Posterior cingulate gyrus (tissue), 11 donors: ENCODE results near the gene ZNF580.

Experiments
- DNase-seq, 10 donors: peaks; one replicate each; pipeline versions ENCODE4 v3.0.0 to v3.0.0-alpha.2; 2020 to 2021; ENCODE audit warnings: mixed read lengths in 3 of 10
- intact Hi-C: fragments of 100-400 bp; cut with DNase I; formaldehyde crosslinking; loops from one replicate; pipeline ENCODE4 v1.15.1; 2023

The ZNF580 gene

DNA sequence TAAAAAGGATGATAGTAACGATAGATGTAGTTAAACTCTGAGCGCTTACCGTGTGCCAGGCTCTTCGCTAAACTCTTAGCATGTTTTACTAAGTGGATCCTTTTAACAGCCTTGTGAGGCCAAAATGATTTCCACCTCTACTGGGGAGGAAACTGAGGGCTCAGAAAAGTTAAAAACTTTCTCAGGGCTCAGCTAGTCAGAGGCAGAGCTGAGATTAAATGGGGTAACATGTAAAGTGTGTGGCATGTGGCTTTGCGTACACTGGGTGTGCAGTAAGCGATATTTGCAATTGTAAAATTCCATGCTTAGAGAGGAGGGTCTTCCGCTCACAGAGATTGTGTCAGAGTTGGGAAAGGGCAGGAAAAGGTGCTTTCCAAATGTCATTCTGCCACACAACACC, 15.8 kb downstream of the ZNF580 start:
- DNase-seq, result no peak
- intact Hi-C loops, result no loop called here

DNA sequence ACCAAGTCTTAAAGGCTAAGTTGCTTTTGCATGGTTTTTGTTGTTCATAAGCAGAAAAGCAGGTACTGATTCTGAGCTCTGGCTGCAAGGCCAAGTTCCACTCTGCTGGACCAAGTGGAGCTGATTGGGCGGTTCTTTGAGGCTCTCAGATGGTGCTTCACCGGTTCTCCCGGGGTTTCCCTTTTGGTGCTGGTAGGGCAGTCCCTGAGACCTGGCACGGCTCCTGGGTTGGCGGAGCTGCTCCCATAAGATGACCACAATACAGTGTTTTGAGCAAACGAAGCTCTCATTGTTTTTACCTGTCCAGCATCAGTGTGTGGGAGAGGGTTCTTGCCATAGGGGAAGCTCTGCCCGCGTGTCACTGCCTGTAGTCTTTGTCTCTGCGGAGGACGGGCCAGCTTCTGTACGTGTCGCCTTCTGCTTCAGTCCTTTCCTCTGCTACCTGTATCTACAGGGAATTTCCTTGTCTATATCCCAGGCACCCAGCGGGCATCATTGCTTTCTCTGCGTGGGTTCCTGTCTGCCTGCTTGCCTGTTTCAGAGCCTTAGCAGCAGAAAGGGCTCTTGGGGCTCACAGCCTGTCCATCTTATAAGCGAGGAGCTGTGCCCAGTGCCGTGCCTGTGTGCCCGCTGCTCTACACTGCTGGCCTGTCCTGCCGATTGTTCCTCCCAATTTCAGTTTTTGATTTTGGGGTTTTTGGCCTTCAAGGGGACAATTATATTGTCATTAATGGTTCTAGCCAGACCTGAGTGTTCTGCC, 16.4 kb downstream of the ZNF580 start:
- peak in 1 of 10 donors; percentile 61 for DNase-seq
- intact Hi-C loops, result no loop called here

DNA sequence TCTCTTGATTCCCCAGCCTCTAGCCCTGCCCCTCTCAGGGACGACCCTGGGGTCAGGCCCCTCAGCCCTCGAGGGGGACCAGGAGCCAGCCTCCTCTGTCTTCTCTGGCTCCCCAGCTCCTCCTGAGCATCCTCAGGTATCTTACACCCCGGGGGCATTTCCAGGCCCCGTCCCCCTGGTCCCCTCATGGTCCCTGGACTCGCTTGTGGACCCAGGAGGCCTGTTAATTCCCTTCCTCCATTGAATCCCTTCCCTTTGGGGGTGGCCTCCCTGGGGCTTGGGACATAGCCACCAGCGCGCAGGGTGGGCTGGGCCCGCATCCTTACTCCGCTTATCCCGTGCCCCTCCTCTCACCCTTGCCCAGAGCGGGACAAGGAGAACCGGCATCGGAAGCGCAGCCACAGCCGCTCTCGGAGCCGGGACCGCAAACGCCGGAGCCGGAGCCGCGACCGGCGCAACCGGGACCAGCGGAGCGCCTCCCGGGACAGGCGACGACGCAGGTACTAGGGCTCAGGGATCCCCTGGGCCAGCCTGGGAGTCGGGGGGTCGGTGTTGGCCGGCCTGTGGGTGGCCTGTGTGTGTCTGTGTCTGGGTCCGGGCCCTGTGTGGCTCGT, 18.2 kb downstream of the ZNF580 start:
- DNase-seq, result no peak
- intact Hi-C loops, result no loop called here

DNA sequence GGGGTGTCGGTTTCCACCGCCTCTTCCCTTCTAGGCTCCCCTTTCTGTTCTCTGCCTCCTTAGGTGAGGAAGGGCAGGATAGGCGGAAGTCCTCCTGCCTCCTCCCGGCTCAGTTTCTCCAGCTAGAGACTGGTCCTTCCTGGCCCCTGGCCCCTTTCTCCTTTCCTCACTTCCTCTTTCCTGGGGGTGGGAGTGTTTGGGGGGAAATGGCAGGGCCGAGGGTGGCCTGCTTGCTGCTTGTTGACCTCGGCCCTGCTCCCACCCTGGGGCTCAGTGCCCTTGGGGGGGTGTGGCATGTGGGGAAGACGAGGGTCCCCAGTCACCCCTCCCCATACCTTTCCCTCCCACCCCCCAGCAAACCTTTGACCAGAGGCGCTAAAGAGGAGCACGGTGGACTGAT, 19.0 kb downstream of the ZNF580 start:
- DNase-seq, result no peak
- intact Hi-C loops, result no loop called here

DNA sequence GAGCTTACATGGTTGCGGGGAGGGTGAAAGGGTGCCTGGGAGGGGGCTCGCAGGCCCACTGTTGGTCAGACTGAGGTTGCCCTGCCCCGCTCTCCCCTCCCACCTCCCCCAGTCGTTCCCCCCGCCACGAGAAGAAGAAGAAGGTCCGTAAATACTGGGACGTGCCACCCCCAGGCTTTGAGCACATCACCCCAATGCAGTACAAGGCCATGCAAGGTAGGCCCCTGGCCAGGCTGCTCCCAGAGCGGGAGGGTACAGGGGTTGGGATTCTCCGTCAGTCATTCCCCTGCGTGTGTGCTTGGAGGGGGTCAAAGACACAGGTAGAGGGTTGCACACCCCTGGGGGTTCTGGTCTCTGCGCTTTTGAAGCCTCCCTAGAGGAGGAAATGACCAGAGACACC, 19.6 kb downstream of the ZNF580 start:
- intact Hi-C loops, result no loop called here
- no peak for DNase-seq

DNA sequence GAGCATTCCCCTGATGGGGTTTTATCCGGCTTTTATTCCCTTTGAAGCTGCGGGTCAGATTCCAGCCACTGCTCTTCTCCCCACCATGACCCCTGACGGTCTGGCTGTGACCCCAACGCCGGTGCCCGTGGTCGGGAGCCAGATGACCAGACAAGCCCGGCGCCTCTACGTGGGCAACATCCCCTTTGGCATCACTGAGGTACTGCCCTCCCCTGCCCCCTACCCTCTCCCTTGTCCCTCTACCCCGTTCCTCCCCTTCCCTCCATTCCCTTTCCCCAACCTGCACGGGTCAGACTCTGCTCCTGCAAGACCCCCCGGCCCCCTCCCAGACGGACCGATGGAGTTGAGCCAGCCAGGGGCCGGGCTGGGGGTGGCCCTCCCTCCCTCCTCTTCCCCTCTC, 20.2 kb downstream of the ZNF580 start:
- no peak for DNase-seq
- intact Hi-C loops, result no loop called here

DNA sequence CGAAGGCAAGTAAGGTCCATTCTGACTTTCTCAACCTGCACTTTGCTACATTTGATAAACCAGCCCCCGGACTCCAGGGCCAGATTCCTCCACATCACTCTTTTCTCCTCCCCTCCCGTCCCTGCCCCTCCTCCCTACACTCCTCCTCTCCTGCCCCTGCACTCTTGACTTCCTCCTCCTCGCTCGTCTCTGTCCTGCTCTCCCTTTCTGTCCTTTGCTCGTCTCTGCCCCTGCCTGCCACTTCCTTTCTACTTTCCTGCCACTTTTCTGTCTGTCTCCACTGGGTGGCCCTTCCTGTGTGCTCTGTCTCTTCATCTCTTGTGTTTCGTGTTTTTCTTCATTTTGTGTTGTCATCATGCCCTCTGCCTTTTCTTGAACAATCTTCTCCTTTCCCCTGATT, 21.0 kb downstream of the ZNF580 start:
- intact Hi-C loops, result no loop called here

DNA sequence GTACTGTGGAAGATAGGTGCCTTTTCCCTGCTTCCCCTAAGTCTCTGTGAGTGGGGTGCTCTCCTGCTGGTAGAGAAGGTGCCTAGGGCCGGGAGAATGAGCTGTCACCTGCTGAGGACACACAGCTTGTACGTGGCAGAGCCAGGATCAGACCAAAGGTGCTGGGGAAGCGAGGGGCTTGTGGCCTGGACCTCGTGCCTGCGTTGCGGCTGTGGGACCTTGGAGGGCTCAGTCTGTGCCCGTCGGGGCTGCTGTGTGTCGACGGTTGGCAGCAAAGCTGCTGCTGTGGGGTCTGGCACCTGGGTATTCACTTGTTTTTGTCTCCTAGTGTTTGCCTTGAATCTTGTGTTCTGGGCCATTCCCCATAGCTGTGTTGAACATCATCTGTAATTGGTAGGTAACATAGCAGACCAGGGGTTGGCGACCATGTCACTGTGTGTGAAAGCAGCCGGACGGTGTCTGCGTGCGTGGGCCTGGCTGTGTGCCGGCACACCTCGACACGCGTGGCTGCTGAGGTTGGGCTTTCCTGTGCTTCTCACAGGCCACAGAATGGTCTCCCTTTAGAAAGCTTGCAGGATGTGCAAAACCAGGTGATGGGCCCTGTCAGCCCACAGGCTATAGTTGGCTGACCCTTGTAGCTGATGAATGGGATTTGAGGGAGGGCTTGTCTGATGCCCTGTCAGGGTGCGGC, 23.2 kb downstream of the ZNF580 start:
- intact Hi-C loops, result no loop called here
- DNase-seq, result peak in 1 of 10 donors; percentile 70

More for the DNA sequence above, 21.0 kb downstream of the ZNF580 start:
- no peak for DNase-seq

DNA sequence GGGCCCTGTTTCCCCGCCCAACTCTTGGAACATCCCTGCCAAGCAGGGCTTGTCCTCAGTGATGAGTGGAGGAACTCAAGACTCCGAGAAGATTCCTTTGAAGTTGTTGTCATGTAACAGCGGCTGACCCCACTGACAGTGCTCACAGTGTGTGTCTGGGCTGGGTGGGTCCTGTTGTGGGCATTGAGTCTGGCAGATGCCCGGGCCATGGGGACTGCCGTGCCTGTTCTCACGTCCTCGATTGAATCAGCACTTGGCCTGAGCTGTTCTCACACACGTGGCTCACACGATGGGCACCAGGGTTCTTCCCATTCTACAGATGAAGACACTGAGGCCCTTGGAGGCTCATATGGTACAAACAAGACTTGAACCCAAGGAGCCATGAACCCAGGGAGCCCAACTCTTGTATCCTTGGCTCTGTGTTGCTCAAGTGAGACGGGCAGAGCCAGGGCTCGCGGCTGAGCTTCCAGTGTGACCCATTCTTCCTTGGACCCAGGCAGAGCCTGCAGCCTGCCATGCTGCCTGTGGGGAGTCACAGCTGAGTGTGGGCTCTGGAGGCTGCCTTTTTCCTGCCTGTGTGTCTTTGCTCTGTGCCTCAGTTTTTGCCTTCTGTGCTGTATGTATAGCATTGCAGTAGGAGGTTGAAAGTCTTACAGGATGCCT, 25.7 kb downstream of the ZNF580 start:
- DNase-seq, result no peak
- intact Hi-C loops, result no loop called here

DNA sequence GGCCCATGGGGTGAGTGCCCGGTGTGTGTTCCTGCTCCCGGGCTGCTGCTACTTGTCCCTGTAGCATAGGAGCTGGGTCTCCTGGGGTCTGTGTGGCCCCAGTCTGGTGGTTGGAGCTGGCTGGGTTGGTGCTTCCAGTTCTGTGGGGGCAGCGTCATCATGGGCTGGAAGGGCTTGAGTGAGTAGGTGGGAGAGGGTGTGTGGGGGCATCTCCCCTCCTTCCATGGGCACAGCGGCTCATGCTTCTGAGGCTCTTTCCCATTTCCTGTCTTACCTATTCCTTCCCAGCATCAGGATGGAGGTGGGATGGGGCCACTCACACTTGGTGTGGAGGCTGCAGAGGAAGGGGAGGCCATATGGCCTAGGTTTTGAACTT, 26.2 kb downstream of the ZNF580 start:
- intact Hi-C loops, result no loop called here

DNA sequence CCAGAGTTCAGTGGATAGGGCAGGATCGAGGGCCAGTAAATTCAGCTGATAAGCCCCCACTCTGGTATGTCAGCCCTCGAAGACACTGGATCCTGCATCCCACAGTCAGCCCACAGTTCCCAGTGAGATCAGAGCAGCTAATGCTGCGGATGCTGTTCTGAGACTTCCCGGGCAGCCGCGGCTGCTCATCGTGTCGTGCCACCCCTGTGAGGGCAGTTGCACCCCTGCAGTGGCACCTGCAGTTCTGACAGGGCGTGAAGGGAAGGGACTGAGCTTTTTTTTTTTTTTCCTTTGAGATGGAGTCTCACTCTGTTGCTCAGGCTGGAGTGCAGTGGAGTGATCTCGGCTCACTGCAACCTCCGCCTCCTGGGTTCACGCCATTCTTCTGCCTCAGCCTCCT, 26.7 kb downstream of the ZNF580 start:
- intact Hi-C loops, result no loop called here
- DNase-seq, result no peak

More for the DNA sequence above, 26.2 kb downstream of the ZNF580 start:
- no peak for DNase-seq

DNA sequence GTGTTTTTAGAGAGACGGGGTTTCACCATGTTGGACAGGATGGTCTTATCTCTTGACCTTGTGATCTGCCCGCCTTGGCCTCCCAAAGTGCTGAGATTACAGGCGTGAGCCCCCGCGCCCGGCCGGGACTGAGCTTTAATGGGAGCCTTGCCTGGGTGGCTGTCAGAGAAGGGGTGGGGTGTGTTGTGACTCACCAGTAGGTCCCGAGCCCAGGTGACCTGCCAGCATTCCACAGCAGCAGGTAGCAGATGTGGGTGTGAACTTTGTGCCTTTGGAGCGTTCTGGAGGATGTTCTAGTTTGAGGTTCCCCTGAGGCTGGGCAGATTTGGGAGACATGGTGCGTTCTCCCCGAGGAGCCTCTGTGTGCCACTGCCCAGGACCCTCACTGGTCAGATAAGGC, 27.2 kb downstream of the ZNF580 start:
- intact Hi-C loops, result no loop called here
- DNase-seq, result no peak

DNA sequence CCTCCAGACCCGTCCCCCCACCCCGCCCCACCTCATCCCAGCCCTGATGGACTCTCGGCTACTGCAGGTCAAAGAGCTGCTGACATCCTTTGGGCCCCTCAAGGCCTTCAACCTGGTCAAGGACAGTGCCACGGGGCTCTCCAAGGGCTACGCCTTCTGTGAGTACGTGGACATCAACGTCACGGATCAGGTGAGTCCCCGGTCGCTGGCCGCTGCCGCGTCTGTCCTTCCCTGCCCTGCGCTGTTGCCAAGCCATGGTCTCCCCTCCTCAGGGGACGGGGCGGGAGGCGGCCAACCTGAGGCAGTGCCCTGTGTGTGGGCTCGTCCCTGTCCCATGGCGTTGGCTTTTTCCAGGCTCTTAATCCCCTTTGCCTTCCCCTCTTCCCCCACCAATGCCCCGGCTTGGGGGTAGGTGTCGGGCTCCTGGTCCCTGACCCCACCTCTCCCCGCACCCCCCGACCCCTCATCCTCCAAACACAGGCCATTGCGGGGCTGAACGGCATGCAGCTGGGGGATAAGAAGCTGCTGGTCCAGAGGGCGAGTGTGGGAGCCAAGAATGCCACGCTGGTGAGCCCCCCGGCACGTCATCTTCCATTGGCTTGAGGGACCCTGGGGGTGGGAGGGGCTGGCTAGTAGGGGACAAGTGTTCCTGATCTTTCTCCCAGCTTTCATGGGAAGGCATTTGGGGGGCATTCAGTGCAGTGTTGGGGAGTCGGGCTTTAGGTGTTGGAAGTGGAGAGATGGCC, 28.0 kb downstream of the ZNF580 start:
- intact Hi-C loops, result no loop called here
- no peak for DNase-seq

DNA sequence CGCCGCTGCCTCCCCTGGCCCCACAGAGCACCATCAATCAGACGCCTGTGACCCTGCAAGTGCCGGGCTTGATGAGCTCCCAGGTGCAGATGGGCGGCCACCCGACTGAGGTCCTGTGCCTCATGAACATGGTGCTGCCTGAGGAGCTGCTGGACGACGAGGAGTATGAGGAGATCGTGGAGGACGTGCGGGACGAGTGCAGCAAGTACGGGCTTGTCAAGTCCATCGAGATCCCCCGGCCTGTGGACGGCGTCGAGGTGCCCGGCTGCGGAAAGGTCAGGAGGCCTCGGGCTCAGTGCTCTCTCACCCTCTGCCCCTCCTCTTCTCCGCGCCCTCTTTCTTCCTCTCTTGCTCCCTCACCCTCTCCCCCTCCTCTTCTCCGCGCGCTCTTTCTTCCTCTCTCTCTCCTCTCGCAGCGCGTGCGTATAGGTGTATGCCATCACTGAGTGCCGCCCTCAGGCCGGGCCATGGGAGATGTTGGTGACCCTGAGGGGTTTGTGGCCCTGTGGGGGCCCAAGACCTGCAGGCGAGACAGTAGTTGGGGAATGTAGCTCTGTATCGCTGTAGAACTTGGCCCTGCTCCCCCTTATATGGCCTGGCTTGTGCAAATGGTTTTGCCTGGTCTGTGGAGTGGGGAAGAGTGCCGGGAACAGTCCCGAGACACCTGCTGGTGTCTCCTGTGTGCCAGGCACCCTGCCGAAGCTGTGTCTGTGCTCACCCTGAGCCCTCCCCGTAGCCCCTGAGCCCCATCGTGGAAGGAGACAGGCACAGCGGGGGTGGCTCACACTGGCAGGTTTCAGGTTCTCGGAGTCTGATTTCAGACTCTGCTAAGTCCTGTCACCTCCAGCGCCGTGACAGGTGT, 28.8 kb downstream of the ZNF580 start:
- intact Hi-C loops, result no loop called here
- DNase-seq, result no peak

DNA sequence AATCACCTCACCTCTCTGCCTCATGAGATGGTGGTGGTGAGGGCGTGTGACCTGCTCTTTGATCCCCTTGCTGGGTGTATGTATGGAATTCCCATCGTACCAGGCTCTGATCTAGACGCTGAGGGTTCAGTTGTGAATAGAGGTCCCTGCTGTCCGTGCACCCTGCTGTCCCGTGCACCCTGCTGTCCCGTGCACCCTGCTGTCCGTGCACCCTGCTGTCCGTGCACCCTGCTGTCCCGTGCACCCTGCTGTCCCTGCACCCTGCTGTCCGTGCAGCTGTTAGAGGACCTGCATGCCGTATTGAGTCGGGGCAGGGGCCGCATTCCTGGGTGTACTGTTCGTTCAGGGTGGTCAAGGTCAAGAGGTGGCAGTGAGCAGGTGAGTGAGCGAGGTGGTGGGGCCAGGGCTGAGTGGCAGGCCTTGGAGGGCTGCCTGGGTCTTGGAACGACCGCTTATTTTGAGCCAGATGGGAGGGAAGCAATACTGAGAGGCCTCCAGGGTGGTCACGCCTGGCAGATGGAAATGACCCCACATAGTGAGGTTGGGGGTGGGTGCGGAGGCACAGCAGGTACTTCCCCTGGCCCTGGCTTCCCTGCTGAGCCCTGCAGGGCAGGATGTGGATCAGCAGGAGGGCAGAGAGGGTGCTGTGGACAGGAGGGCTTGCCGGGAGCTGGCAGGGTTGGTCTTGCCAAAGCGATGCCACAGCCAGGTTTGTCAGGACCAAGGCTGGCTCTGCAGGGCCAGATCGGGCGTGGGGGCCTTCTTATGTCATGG, 29.7 kb downstream of the ZNF580 start:
- peak in 4 of 10 donors; percentile 28 to 94 (median 74) for DNase-seq
- intact Hi-C loops, result no loop called here

DNA sequence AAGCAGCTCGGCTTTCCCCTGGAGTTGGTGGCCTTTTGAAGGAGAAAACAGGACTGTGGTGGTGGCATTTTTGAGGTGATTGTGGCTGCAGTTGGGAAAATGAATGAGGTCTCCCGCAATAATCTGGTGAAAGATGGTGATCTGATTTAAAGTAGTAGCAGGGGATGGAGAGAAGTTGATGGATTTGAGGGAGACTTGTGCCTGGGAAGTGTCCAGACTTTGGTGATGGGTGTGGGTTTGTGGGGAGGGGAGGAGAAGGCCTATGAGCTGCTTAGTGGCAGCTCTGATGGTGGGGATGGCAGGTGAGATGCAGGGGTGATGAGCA, 30.2 kb downstream of the ZNF580 start:
- intact Hi-C loops, result no loop called here
- DNase-seq, result no peak

DNA sequence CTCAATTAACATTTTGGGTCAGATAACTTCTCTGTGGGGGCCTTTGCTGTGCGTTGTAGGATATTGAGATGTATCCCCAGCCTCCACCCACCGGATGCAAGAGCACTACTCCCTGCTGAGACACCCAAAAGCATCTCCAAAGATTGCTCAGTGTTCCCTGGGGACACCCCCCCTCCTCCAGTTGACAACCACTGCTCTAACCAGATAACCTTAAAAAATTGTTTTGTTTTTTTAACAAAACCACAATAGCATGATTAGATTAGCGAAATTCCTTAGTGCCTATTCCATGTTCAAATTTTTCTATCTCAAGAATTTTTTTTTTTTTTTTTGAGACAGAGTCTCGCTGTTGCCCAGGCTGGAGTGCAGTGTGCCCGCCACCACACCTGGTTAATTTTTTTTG, 31.6 kb downstream of the ZNF580 start:
- DNase-seq, result no peak
- intact Hi-C loops, result no loop called here

DNA sequence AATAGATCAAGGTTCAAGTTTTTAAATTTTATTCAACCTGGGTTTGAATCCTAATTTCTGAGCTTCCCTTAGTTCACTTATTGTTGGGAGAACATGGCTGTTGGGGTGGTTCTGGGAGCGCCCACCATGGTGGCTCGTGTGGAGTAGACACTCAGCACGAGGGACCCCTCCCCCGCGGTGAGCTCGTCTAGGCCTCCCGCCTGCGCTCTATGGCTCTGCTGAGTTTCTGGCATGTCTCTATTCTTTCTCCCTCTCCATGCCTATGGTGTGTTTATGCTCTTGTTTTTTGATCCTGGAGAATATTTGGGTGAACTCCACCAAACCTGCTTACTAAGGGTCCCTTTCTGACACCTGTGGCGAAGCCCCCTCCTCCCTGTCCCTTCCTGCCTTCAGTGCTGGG, 32.7 kb downstream of the ZNF580 start:
- intact Hi-C loops, result no loop called here
- no peak for DNase-seq

DNA sequence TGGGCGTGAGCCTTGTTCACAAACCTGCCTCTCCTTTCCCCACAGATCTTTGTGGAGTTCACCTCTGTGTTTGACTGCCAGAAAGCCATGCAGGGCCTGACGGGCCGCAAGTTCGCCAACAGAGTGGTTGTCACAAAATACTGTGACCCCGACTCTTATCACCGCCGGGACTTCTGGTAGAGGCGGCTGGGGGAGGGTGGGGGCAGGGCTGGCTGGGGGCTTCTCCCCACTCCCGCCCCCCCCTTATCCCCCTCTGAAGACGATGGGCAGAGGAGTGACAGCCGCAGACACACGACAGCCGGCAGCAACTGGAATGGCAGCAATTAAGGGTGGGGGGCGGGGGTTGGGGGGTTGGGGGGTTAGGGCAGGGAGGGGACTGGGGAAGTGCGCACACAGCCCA, 33.1 kb downstream of the ZNF580 start:
- no peak for DNase-seq
- intact Hi-C loops, result no loop called here
